ENCODE data around the gene C16orf82. TPM values are rescaled to one million over a fixed set of nuclear protein-coding genes. Genes with fewer than 3 reads are reported as not detected.

Gene C16orf82
- total and polyA plus RNA-seq, 4 donors = not detected

DNA sequence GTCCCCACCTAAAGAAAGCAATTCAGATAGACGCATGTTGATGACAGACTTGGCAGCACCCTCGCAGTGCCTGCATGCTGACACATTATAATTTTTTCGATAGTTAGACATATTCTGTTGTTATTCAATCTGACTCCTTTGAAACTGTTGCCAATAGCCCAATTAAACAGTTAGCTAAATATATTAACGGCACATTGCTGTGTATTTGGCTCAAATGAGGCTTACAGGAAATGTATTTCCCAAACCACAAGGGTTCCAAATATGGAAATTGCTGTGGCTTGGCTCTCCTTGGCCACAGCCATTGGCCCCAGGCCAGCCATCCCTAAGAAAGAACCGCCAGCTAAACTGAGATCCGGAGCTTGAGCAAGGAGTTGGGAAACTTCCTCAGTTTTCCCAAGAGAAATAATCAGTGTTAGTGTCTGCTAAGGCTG lies 31.1 kb downstream of the C16orf82 start:
- no peak for DNase-seq (ENCODE audit: low spot score)
- no peak for TF ChIP-seq SP1 (IDR thresholded peaks at IDR 0.05)
- TF ChIP-seq HNF4G (IDR thresholded peaks at IDR 0.05) = no peak
- TF ChIP-seq, protein P1, sequence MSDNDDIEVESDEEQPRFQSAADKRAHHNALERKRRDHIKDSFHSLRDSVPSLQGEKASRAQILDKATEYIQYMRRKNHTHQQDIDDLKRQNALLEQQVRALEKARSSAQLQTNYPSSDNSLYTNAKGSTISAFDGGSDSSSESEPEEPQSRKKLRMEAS (IDR thresholded peaks at IDR 0.05) = no peak
- TF ChIP-seq NR2F2 (IDR thresholded peaks at IDR 0.05) = no peak
- TF ChIP-seq RXRA (IDR thresholded peaks at IDR 0.05) = no peak
- TF ChIP-seq JUND (IDR thresholded peaks at IDR 0.05) = no peak
- TF ChIP-seq RAD21 (IDR thresholded peaks at IDR 0.05) = no peak
- TF ChIP-seq, protein P2, sequence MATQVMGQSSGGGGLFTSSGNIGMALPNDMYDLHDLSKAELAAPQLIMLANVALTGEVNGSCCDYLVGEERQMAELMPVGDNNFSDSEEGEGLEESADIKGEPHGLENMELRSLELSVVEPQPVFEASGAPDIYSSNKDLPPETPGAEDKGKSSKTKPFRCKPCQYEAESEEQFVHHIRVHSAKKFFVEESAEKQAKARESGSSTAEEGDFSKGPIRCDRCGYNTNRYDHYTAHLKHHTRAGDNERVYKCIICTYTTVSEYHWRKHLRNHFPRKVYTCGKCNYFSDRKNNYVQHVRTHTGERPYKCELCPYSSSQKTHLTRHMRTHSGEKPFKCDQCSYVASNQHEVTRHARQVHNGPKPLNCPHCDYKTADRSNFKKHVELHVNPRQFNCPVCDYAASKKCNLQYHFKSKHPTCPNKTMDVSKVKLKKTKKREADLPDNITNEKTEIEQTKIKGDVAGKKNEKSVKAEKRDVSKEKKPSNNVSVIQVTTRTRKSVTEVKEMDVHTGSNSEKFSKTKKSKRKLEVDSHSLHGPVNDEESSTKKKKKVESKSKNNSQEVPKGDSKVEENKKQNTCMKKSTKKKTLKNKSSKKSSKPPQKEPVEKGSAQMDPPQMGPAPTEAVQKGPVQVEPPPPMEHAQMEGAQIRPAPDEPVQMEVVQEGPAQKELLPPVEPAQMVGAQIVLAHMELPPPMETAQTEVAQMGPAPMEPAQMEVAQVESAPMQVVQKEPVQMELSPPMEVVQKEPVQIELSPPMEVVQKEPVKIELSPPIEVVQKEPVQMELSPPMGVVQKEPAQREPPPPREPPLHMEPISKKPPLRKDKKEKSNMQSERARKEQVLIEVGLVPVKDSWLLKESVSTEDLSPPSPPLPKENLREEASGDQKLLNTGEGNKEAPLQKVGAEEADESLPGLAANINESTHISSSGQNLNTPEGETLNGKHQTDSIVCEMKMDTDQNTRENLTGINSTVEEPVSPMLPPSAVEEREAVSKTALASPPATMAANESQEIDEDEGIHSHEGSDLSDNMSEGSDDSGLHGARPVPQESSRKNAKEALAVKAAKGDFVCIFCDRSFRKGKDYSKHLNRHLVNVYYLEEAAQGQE (IDR thresholded peaks at IDR 0.05) = no peak
- no peak for TF ChIP-seq EGR1 (IDR thresholded peaks at IDR 0.05; ENCODE audit: low read depth in 2 of 2)
- no peak for TF ChIP-seq FOXA1 (IDR thresholded peaks at IDR 0.05)
- no peaks in the 10 kb centered on the region for H3K4me1 ChIP-seq (ENCODE audit: control insufficient read depth in 4 of 4, insufficient read depth in 4 of 4, low read length in 3 of 4)
- H3K9me3 ChIP-seq (ENCODE audit: control insufficient read depth in 4 of 4, low read length in 3 of 4) = peaks cover 0 to 5% (median under 1%) of the 10 kb centered on the region in 4 donors
- no peak overlapping the region for H3K4me3 ChIP-seq (ENCODE audit: low read depth in 1 of 3, low read length in 3 of 3)
- H3K27ac ChIP-seq (ENCODE audit: low read depth in 1 of 2, low read length in 2 of 2) = no peak overlapping the region
- WGBS = 62% methylated on average over 6 of the region's 6 CpGs
- no peaks in the 10 kb centered on the region for H3K27me3 ChIP-seq (ENCODE audit: control insufficient read depth in 4 of 4, insufficient read depth in 4 of 4, low read length in 3 of 4)
- H3K36me3 ChIP-seq (ENCODE audit: control insufficient read depth in 4 of 4, insufficient read depth in 3 of 4, low read depth in 1 of 4, low read length in 3 of 4) = no peaks in the 10 kb centered on the region
- H3K9ac ChIP-seq (ENCODE audit: low read depth in 1 of 2, low read length in 2 of 2) = no peak overlapping the region

DNA sequence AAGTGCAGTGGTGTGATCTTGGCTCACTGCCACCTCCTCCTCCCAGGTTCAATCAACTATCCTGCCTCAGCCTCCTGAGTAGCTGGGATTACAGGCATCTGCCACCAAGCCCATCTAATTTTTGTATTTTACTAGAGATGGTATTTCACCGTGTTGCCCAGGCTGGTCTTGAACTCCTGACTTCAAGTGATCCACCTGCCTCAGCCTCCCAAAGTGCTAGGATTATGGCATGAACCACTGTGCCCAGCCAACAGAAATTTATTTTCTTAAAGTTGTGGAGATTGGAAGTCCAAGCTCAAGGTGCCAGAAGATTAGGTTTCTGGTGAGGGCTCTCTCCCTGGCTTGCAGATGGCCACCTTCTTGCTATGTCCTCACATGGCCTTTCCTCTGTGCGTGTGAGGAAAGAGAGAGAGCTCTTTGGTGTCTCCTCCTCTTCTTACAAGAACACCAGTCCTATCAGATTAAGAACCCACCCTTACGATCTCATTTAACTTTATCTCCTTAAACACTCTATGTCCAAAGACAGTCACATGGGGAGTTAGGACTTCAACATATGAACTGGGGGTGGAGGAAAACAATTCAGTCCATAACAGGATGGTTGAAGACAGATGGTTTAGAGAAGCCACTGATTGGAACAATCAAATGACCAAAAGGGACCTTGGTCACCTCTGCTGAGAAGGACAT lies 31.8 kb downstream of the C16orf82 start:
- Histone ChIP-seq H3K27me3 (ENCODE audit: control insufficient read depth in 4 of 4, insufficient read depth in 4 of 4, low read length in 3 of 4) (no peaks in the 10 kb centered on the region), H3K4me3 (ENCODE audit: low read depth in 1 of 3, low read length in 3 of 3) (no peak overlapping the region), H3K36me3 (ENCODE audit: control insufficient read depth in 4 of 4, insufficient read depth in 3 of 4, low read depth in 1 of 4, low read length in 3 of 4) (no peaks in the 10 kb centered on the region), H3K27ac (ENCODE audit: low read depth in 1 of 2, low read length in 2 of 2) (no peak overlapping the region), H3K9ac (ENCODE audit: low read depth in 1 of 2, low read length in 2 of 2) (no peak overlapping the region), H3K4me1 (ENCODE audit: control insufficient read depth in 4 of 4, insufficient read depth in 4 of 4, low read length in 3 of 4) (no peaks in the 10 kb centered on the region), H3K9me3 (ENCODE audit: control insufficient read depth in 4 of 4, low read length in 3 of 4) (peaks cover 0 to 5% (median under 1%) of the 10 kb centered on the region in 4 donors)
- no peak for DNase-seq (ENCODE audit: low spot score)
- 85% methylated on average over 3 of the region's 3 CpGs for WGBS
- TF ChIP-seq GABPA (IDR thresholded peaks at IDR 0.05 in 1 of 2, conservative IDR thresholded peaks at IDR 0.05 in 1 of 2) (no peak), JUND (IDR thresholded peaks at IDR 0.05) (no peak), YY1 (IDR thresholded peaks at IDR 0.05) (no peak)
- TF ChIP-seq, protein P3, sequence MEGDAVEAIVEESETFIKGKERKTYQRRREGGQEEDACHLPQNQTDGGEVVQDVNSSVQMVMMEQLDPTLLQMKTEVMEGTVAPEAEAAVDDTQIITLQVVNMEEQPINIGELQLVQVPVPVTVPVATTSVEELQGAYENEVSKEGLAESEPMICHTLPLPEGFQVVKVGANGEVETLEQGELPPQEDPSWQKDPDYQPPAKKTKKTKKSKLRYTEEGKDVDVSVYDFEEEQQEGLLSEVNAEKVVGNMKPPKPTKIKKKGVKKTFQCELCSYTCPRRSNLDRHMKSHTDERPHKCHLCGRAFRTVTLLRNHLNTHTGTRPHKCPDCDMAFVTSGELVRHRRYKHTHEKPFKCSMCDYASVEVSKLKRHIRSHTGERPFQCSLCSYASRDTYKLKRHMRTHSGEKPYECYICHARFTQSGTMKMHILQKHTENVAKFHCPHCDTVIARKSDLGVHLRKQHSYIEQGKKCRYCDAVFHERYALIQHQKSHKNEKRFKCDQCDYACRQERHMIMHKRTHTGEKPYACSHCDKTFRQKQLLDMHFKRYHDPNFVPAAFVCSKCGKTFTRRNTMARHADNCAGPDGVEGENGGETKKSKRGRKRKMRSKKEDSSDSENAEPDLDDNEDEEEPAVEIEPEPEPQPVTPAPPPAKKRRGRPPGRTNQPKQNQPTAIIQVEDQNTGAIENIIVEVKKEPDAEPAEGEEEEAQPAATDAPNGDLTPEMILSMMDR (IDR thresholded peaks at IDR 0.05; ENCODE audit: low read depth, low read length, missing input control) = no peak
